IPS-15b (cell line): ENCODE data around the gene SIGLEC1.

Experiments used
- H3K27me3 ChIP-seq: one replicate; pipeline ENCODE4 v1.6.1; 2013; ENCODE audit warnings: low read length; ENCODE audit not compliant: control insufficient read depth, insufficient read depth
- H3K36me3 ChIP-seq: one replicate; pipeline ENCODE4 v1.6.1; 2013; ENCODE audit warnings: low read length; ENCODE audit not compliant: control insufficient read depth, insufficient read depth
- H3K4me1 ChIP-seq: one replicate; pipeline ENCODE4 v1.6.1; 2013; ENCODE audit warnings: mild to moderate bottlenecking, low read length; ENCODE audit not compliant: control insufficient read depth, insufficient read depth
- H3K4me3 ChIP-seq: one replicate; pipeline ENCODE4 v1.5.1; 2013; ENCODE audit warnings: low read depth, low read length
- H3K9ac ChIP-seq: one replicate; pipeline ENCODE4 v1.6.1; 2013; ENCODE audit warnings: low read depth, mild to moderate bottlenecking, low read length
- H3K9me3 ChIP-seq: one replicate; pipeline ENCODE4 v1.6.1; 2013; ENCODE audit warnings: mild to moderate bottlenecking, low read length; ENCODE audit not compliant: control insufficient read depth, insufficient read depth

The SIGLEC1 gene

GRCh38 chr20:3752386-3752759 is 40.0 kb upstream of the SIGLEC1 start:
- Histone ChIP-seq H3K27me3 (peaks cover 35% of the 10 kb centered on the region), H3K36me3 (peaks cover 13% of the 10 kb centered on the region), H3K9me3 (no peaks in the 10 kb centered on the region), H3K4me3 (peak overlapping the region; percentile 53), H3K4me1 (peaks cover 5% of the 10 kb centered on the region), H3K9ac (peak overlapping the region; percentile 20)

DNA sequence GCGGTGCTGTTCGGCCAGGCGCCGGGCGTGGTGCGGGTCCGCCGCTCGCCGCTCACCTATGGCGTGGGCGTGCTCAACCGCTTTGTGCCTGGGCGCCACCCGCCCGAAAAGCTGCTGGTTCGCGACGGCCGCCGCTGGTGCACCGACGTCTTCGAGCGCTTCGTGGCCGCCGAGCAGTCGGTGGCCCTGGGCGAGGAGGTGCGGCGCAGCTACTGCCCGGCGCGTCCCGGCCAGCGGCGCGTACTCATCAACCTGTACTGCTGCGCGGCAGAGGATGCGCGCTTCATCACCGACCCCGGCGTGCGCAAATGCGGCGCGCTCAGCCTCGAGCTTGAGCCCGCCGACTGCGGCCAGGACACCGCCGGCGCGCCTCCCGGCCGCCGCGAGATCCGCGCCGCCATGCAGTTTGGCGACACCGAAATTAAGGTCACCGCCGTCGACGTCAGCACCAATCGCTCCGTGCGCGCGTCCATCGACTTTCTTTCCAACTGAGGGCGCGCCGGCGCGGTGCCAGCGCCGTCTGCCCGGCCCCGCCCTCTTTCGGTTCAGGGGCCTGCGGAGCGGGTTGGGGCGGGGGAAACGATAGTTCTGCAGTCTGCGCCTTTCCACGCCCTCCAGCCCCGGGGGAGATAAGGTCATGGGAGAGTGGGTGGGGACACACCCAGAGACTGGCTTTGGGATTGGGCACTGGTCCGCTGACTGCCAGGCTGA is 39.4 kb upstream of the SIGLEC1 start:
- peaks cover 13% of the 10 kb centered on the region for H3K36me3 ChIP-seq
- H3K9me3 ChIP-seq: no peaks in the 10 kb centered on the region
- H3K4me3 ChIP-seq: peak overlapping the region; percentile 53
- H3K9ac ChIP-seq: no peak overlapping the region
- H3K4me1 ChIP-seq: peaks cover 5% of the 10 kb centered on the region
- H3K27me3 ChIP-seq: peaks cover 39% of the 10 kb centered on the region

- Histone ChIP-seq H3K9ac (no peak overlapping the region), H3K27me3 (peaks cover 43% of the 10 kb centered on the region), H3K4me3 (peak overlapping the region; percentile 53)
These were observed 38.9 kb upstream of the SIGLEC1 start for GRCh38 chr20:3751305-3751674.

GRCh38 chr20:3749689-3750531 is 37.5 kb upstream of the SIGLEC1 start:
- peaks cover 5% of the 10 kb centered on the region for H3K4me1 ChIP-seq
- peaks cover 5% of the 10 kb centered on the region for H3K36me3 ChIP-seq
- H3K27me3 ChIP-seq: peaks cover 50% of the 10 kb centered on the region
- H3K9me3 ChIP-seq: no peaks in the 10 kb centered on the region
- peak overlapping the region; percentile 65 for H3K4me3 ChIP-seq
- no peak overlapping the region for H3K9ac ChIP-seq

More at GRCh38 chr20:3751305-3751674, 38.9 kb upstream of the SIGLEC1 start:
- Histone ChIP-seq H3K9me3 (no peaks in the 10 kb centered on the region), H3K4me1 (peaks cover 5% of the 10 kb centered on the region), H3K36me3 (peaks cover 10% of the 10 kb centered on the region)

GRCh38 chr20:3749087-3749688 is 36.8 kb upstream of the SIGLEC1 start:
- Histone ChIP-seq H3K9me3 (no peaks in the 10 kb centered on the region), H3K27me3 (peaks cover 54% of the 10 kb centered on the region), H3K36me3 (peaks cover 1% of the 10 kb centered on the region), H3K9ac (no peak overlapping the region), H3K4me3 (peak overlapping the region; percentile 39), H3K4me1 (peaks cover 5% of the 10 kb centered on the region)

GRCh38 chr20:3748073-3748472 is 35.7 kb upstream of the SIGLEC1 start:
- Histone ChIP-seq H3K9ac (no peak overlapping the region), H3K4me1 (peaks cover 2% of the 10 kb centered on the region), H3K9me3 (no peaks in the 10 kb centered on the region), H3K27me3 (peaks cover 58% of the 10 kb centered on the region), H3K36me3 (no peaks in the 10 kb centered on the region), H3K4me3 (no peak overlapping the region)

DNA sequence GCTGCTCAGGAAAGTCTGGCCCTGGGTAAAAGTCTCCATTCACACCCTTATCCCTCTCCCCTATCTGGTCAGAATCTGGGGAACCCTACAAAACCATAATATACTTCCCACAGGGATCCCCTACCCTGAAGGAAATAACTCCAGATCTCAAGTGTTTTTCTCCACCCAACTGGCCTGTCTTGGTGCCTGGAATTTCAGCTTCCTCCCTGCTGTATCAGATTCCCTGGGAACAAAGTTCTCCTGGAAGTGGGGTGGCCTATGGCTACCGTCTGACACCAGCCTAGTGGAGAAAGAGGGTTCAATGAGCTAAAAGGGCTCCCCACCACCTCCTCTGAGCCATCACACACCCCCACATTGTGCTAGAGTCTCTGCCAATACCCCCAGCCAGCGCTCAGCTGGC is 35.1 kb upstream of the SIGLEC1 start:
- no peak overlapping the region for H3K4me3 ChIP-seq
- no peak overlapping the region for H3K9ac ChIP-seq
- H3K36me3 ChIP-seq: no peaks in the 10 kb centered on the region
- H3K9me3 ChIP-seq: no peaks in the 10 kb centered on the region
- H3K4me1 ChIP-seq: peaks cover 1% of the 10 kb centered on the region
- peaks cover 58% of the 10 kb centered on the region for H3K27me3 ChIP-seq

GRCh38 chr20:3745686-3746173 is 33.3 kb upstream of the SIGLEC1 start:
- H3K9ac ChIP-seq: peak overlapping the region; percentile 74
- H3K9me3 ChIP-seq: no peaks in the 10 kb centered on the region
- H3K27me3 ChIP-seq: peaks cover 51% of the 10 kb centered on the region
- H3K36me3 ChIP-seq: no peaks in the 10 kb centered on the region
- H3K4me1 ChIP-seq: no peaks in the 10 kb centered on the region
- H3K4me3 ChIP-seq: peak overlapping the region; percentile 52

DNA sequence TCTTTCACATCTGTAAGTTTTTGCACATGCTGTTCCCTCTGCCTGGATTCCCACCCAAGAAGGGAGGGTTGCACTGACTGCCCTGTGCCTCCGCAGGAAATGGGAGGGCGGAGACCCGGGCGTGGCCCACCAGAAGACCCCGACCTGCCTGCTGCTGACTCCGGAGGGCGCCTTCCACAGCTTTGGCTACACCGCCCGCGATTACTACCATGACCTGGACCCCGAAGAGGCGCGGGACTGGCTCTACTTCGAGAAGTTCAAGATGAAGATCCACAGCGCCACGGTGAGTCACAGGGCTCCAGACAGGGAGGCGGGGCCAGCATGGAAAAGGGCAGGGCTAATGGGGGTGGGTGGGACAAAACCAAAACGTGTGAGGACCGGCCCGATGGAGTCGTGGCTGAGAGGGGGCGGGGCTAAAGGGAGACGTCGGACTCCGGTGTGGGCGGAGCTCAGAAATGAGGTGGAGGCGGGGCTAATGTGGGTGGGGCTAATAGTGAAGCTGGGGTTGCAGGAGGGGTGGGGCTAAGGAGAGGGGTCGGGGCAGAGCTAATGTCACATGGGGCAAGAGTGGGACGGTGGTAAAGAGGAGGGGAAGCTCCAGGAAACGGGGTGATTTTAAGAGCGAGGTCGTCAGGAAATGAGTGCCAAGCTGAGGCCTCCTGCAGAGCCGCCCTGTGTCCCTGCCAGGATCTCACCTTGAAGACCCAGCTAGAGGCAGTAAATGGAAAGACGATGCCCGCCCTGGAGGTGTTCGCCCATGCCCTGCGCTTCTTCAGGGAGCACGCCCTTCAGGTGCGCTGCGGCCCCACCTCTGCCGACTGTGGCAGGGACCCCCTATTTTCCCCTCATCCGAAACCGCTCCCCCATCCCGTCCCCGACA is 32.6 kb upstream of the SIGLEC1 start:
- peak overlapping the region; percentile 75 for H3K4me3 ChIP-seq
- H3K9ac ChIP-seq: peak overlapping the region; percentile 74
- H3K9me3 ChIP-seq: no peaks in the 10 kb centered on the region
- H3K36me3 ChIP-seq: no peaks in the 10 kb centered on the region
- H3K4me1 ChIP-seq: no peaks in the 10 kb centered on the region
- H3K27me3 ChIP-seq: peaks cover 44% of the 10 kb centered on the region

GRCh38 chr20:3744037-3744436 is 31.6 kb upstream of the SIGLEC1 start:
- Histone ChIP-seq H3K36me3 (no peaks in the 10 kb centered on the region), H3K27me3 (peaks cover 39% of the 10 kb centered on the region), H3K4me1 (no peaks in the 10 kb centered on the region), H3K4me3 (no peak overlapping the region), H3K9ac (no peak overlapping the region), H3K9me3 (no peaks in the 10 kb centered on the region)

GRCh38 chr20:3743251-3743650 is 30.9 kb upstream of the SIGLEC1 start:
- Histone ChIP-seq H3K9ac (no peak overlapping the region), H3K9me3 (no peaks in the 10 kb centered on the region), H3K36me3 (no peaks in the 10 kb centered on the region), H3K27me3 (peaks cover 32% of the 10 kb centered on the region), H3K4me1 (no peaks in the 10 kb centered on the region), H3K4me3 (no peak overlapping the region)
